GM21723 (cell line): Measurements from ENCODE around the gene FAM240A.

ENCODE experiments used
- ATAC-seq: cut with Tn5 transposase; IDR thresholded peaks from one replicate; pipeline ENCODE4 v1.9.1; 2021; ENCODE audit warnings: mild to moderate bottlenecking, moderate library complexity; ENCODE audit not compliant: unreplicated experiment

Gene FAM240A

GRCh38 chr3:46673151-46674030, 61.1 kb downstream of the FAM240A start:
- no peak for ATAC-seq

DNA sequence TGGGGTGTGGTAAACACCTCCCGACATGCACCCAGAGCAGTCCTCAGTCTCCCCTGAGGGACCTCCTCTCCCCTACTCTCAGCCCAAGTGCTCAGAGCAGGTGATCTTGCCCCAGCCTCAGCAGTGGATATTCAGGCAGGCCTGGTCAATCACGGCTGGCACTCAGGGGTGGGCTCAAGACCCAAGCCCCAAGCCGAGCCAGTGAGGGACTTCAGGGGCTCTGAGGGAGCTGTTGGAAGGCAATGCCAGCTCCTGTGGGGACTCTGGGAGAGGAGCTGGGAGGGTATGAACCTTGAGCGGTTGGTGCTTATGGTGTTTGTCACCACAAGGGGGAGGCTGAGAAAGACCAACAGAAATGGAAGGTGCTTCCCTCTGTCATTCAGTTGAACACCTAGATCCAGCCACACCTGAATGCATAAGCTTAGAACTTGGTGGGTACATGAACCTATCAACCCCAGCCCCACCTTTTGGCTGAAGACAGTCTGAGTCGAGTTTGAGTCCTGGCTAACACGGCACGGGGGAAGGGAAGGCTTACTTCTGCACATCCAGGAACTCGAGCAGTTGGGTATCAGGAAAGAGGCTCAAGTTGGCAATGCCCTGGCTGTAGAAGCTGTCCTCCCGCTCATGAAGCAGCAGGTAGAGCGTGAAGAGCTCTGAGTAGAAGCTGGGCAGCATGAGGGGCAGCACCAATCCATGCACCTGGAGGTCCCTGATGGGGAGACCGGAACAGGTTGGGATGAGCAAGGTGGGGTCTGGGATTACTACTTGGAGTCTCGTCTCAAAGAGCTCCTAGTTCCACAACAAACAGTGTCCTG, 61.9 kb downstream of the FAM240A start:
- ATAC-seq, result no peak

DNA sequence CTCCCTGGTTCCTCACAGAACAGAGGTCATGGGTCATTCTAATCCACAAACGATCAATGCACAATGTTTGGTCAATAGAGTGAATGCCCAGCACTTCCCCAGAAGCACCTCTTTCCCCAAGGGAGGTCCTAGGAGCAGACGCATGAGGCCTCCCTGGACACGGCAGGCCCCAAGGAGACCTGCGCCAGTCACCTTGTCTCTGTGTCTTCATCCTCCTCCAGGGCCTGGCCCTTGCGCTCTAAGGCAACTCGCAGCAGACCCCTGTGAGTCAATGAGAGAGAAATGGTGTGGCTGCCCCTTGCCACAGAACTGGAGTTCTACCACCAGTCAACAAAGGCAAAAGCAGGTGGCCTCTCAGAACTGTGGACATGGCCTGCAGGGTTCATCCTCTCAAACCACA, 63.1 kb downstream of the FAM240A start:
- no peak for ATAC-seq
